RWPE2 (cell line): ENCODE data around the gene GPR42.

Experiments used
- ATAC-seq: fragments of 200-7000 bp; cut with Tn5 transposase; 3 replicates; pipeline ENCODE4 v1.9.1; 2021; ENCODE audit warnings: low read depth
- DNase-seq: peaks from one replicate; pipeline ENCODE4 v3.0.0-alpha.2; 2020; ENCODE audit warnings: low spot score
- H3K27ac ChIP-seq: fragments of 450-650 bp; 2 replicates; pipeline ENCODE4 v1.5.1; 2017; ENCODE audit warnings: mild to moderate bottlenecking; ENCODE audit not compliant: poor library complexity, severe bottlenecking
- H3K27me3 ChIP-seq: fragments of 250-450 bp; sonication (Bioruptor Pico); 2 replicates; pipeline ENCODE4 v1.5.1; 2021; ENCODE audit warnings: mild to moderate bottlenecking, moderate library complexity; ENCODE audit not compliant: insufficient read depth, poor library complexity, severe bottlenecking
- H3K36me3 ChIP-seq: fragments of 250-450 bp; sonication (Bioruptor Pico); 2 replicates; pipeline ENCODE4 v1.5.1; 2020; ENCODE audit warnings: low read depth, mild to moderate bottlenecking, moderate library complexity
- H3K4me1 ChIP-seq: fragments of 250-450 bp; sonication (Bioruptor Pico); 2 replicates; pipeline ENCODE4 v1.5.1; 2021; ENCODE audit warnings: mild to moderate bottlenecking, moderate library complexity; ENCODE audit not compliant: insufficient read depth, poor library complexity, severe bottlenecking
- H3K4me3 ChIP-seq: fragments of 250-450 bp; sonication (Bioruptor Pico); 2 replicates; pipeline ENCODE4 v1.5.1; 2021; ENCODE audit warnings: mild to moderate bottlenecking, moderate library complexity; ENCODE audit not compliant: severe bottlenecking
- H3K9me3 ChIP-seq: fragments of 250-450 bp; sonication (Bioruptor Pico); 2 replicates; pipeline ENCODE4 v1.5.1; 2021; ENCODE audit warnings: mild to moderate bottlenecking, moderate library complexity; ENCODE audit not compliant: severe bottlenecking
- TF ChIP-seq, protein P1 (sequence below): fragments of 450-650 bp; IDR thresholded peaks from one replicate; pipeline ENCODE4 v1.5.1; 2017; ENCODE audit warnings: mild to moderate bottlenecking, moderate library complexity; ENCODE audit not compliant: poor library complexity, severe bottlenecking

The GPR42 gene

DNA sequence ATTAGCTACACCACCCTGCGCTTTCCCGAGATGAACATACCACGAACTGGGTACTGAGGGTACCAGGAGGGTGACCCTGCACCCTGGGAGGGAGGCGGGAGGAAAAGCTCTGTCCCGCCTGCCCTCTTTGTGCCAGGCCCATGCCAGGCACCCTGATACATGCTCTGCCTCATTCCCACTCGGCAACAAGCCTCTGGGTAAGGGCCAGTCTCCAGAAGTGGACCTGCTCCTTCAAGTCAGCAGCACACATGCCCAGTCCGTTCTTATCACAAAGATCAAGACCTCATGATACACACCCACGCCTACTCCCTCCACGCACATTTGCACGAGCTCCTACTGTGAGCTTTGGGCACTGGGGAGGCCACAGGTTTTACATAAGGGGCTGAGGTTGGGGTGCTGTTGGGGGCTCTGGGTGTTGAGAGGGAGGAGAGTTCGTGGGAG, 25.2 kb upstream of the GPR42 start:
- no peaks in the 10 kb centered on the region for H3K9me3 ChIP-seq
- peaks cover 21% of the 10 kb centered on the region for H3K27me3 ChIP-seq
- H3K4me1 ChIP-seq = no peaks in the 10 kb centered on the region
- no peak overlapping the region for H3K27ac ChIP-seq
- no peaks in the 10 kb centered on the region for H3K36me3 ChIP-seq
- DNase-seq = no peak
- TF ChIP-seq, protein P1, sequence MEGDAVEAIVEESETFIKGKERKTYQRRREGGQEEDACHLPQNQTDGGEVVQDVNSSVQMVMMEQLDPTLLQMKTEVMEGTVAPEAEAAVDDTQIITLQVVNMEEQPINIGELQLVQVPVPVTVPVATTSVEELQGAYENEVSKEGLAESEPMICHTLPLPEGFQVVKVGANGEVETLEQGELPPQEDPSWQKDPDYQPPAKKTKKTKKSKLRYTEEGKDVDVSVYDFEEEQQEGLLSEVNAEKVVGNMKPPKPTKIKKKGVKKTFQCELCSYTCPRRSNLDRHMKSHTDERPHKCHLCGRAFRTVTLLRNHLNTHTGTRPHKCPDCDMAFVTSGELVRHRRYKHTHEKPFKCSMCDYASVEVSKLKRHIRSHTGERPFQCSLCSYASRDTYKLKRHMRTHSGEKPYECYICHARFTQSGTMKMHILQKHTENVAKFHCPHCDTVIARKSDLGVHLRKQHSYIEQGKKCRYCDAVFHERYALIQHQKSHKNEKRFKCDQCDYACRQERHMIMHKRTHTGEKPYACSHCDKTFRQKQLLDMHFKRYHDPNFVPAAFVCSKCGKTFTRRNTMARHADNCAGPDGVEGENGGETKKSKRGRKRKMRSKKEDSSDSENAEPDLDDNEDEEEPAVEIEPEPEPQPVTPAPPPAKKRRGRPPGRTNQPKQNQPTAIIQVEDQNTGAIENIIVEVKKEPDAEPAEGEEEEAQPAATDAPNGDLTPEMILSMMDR = no peak
- no peak for ATAC-seq
- H3K4me3 ChIP-seq = no peak overlapping the region

DNA sequence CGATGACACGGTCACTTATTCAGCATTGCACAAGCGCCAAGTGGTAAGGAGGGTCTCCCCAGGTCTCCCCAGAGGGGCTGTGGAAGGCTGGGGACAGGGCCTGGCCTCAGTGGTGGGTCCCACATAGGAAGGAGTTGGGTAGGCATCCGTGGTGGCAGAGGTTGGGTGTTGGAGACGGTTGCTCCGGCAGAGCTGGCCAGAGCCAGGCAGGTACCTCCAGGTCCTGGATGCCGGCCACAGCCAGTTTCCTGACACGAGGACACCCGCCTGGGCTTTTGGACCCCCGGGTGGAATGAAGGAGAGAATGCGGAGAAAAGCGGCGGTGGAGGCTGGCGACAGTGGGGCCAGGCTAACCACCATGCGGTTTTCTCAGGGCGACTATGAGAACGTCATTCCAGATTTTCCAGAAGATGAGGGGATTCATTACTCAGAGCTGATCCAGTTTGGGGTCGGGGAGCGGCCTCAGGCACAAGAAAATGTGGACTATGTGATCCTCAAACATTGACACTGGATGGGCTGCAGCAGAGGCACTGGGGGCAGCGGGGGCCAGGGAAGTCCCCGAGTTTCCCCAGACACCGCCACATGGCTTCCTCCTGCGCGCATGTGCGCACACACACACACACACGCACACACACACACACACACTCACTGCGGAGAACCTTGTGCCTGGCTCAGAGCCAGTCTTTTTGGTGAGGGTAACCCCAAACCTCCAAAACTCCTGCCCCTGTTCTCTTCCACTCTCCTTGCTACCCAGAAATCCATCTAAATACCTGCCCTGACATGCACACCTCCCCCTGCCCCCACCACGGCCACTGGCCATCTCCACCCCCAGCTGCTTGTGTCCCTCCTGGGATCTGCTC, 24.4 kb upstream of the GPR42 start:
- Histone ChIP-seq H3K9me3 (no peaks in the 10 kb centered on the region), H3K36me3 (no peaks in the 10 kb centered on the region), H3K27me3 (peaks cover 21% of the 10 kb centered on the region), H3K27ac (no peak overlapping the region), H3K4me3 (no peak overlapping the region), H3K4me1 (no peaks in the 10 kb centered on the region)
- TF ChIP-seq, protein P1 = no peak
- no peak for ATAC-seq
- no peak for DNase-seq

DNA sequence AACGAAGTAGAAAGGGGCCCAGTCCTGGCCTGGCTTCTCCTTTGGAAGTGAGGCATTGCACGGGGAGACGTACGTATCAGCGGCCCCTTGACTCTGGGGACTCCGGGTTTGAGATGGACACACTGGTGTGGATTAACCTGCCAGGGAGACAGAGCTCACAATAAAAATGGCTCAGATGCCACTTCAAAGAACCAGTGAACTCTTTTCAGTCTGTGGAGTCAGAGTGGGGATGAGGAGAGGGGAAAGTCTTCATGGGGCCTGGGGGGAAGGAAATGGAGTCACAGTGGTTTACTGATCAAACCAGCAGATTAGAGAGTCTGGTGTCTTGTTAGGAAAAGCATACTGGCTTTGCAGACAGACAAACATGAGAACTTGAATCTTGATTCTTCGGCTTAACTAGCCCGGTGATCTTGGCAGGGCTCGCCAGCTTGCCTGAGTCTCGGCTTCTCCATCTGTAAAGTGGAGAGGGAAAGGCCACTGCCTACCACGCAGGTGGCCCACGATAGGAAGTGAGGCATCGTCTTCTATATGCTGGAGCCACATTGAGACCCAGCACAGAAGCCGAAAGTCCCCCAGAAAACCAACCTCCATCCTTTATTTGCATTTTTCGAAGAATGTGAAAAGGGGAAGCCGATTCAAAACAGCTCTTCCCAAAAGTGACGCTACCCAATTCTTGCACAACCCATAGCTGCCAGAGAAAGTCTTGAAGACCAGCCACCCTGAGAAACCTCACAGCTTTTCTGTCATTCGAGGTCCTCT, 23.5 kb upstream of the GPR42 start, which contains the start of gene FFAR1:
TSS of gene FFAR1 (plus strand) at position 732 of the 759 bp plus-strand sequence. CDS start 3,650 bp downstream, outside the sequence.
- H3K9me3 ChIP-seq = no peaks in the 10 kb centered on the region
- ATAC-seq (no peak), DNase-seq (no peak)
- no peaks in the 10 kb centered on the region for H3K36me3 ChIP-seq
- no peak within 1 kb of the TSS for H3K27ac ChIP-seq
- no peak within 1 kb of the TSS for H3K4me3 ChIP-seq
- TF ChIP-seq, protein P1 = no peak
- peaks cover 21% of the 10 kb centered on the region for H3K27me3 ChIP-seq
- no peaks in the 10 kb centered on the region for H3K4me1 ChIP-seq

DNA sequence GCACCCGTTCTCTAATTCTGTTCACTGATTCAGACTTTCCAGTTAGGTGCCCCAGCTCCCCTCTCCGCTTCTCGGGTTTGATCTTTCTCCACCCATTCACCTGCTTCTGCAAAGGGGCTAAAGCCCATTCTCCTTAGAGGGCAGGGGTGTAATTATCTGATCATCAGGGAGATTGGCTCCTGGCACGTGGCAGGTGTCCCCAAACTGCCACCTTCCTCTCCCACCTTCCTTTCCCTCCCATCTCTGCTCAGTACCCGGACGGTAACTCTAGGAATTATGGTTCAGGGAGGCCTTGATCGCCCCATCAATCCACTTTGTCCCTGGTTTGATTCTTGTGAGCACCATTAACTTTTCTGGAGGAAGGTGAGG, 23.0 kb upstream of the GPR42 start:
- no peaks in the 10 kb centered on the region for H3K9me3 ChIP-seq
- no peak for ATAC-seq
- DNase-seq = no peak
- H3K4me1 ChIP-seq = no peaks in the 10 kb centered on the region
- TF ChIP-seq, protein P1 = no peak
- H3K27ac ChIP-seq = no peak overlapping the region
- no peaks in the 10 kb centered on the region for H3K36me3 ChIP-seq
- no peak overlapping the region for H3K4me3 ChIP-seq
- H3K27me3 ChIP-seq = peaks cover 21% of the 10 kb centered on the region
